NCI-H82 treated with DMSO at 0.1 percent for 48 hours (cell line): ENCODE data around the gene IFT27.
"Not testable (repeated sequence)": the region's sequence is repeated elsewhere in the genome, so short reads cannot be mapped to it uniquely, and the experiment has no call there.

Source experiments
- DNase-seq: peaks from one replicate; lab custom pipeline; 2025; ENCODE audit not compliant: unreplicated experiment; lab: John Stamatoyannopoulos, UW

Gene IFT27

DNA sequence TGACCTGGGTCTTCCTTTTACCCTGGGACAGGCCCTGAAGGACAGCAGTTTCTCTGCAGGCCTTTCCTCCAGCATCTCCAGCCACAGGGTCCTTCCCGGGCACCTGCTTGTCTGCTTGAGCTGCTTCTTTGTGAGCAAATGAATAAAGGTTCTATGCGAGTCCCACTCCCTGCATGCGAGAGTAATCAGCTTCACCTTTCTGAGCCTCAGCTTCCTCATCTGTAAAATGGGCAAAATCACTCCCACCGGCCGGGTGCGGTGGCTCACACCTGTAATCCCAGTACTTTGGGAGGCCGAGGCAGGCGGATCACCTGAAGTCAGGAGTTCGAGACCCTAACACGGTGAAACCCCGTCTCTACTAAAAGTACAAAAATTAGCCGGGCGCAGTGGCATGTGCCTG lies 31.1 kb downstream of the IFT27 start:
- DNase-seq, result no peak

DNA sequence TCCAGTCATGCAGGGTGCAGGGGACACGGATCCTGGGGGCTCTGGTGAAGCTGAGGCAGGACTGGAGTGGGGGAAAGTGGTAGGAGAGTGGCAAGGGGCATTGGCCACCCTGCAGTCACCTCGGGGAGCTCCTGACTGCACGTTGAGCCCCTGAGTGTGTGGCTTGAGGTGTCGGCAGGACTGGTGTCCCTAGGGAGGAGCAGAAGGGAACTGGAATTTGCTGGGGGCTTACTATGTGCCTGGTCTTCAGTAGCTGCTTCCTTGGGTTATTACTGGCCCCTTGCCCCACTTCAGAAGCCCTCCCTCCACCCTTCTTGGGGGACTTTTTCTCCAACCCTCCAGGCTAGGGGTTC lies 31.5 kb downstream of the IFT27 start:
- no peak for DNase-seq

DNA sequence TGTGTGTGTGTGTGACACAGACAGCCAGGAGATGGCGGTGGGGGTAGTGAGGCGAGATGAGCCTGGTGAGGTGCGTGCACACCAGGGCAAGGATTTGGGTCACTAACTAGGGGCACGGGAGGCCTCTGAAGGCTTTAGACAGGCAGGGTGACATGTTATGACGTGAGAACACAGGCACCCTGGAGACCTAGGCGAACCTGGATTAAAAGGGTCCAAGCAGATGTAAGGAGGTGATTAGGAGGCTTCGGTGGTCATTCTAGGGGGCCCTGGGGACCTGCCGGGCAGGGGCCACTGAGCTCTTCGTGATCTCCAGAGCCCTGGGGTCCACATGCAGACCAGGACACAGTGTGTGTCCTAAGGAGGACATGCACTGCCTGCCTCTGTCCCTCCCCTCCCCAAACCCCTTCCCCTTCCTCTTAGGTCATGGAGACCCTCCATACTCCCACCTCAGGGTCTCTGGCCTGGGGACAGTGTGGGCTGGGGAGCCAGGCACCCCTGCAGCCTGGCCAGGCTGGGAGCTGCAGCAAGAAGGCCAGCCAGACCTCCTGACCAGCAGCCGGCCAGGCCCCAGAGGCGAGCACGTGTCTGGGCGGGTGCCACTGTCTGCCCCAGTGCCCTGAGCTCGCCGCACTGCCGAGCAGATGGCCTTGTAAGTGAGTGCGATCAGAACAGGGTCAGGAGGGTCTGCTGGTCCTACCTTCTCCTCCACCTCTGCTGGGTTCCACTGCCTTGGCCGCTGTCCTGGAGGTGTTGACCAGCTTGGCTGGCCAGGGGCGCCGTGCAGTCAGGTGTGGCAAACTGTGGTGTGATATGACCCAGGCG lies 32.1 kb downstream of the IFT27 start:
- DNase-seq, result no peak

DNA sequence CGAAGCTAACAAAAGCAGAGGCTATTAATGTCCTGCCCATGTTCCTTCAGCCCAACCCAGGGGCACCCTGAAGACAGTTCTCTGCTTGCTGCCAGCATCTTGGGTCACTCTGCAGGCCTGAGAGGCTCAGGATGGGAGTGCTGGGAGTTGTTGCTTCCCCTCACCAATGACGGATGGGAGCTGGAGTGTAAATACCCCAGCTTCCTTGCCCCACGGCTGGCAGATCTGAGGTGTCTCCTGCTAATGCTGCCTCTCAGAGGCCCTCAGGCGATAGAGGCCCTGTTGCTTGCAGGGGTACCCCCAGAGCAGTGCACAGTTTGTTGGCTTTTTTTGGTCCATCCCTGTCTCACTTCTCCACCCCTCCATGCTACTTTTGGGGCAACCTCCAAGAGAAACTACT lies 32.9 kb downstream of the IFT27 start:
- DNase-seq, result no peak

DNA sequence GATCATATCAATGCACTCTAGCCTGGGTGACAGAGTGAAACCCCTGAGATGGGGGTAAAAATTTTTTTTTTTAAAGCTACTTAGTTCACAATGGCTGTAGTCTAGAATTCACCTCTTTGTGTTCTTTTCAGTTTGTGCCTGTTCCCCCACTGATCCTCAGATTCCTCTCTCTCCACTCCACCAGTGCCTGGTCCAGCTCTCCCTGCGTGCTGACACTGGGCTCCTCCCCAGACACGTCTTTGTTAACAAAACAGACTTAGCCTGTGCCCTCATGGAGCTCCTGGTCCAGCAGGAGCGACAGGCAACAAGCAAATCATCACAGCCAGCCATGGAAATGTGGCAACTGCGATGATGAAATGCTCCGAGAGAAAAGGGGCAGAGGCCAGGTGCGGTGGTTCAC lies 34.0 kb downstream of the IFT27 start:
- DNase-seq, result no peak

DNA sequence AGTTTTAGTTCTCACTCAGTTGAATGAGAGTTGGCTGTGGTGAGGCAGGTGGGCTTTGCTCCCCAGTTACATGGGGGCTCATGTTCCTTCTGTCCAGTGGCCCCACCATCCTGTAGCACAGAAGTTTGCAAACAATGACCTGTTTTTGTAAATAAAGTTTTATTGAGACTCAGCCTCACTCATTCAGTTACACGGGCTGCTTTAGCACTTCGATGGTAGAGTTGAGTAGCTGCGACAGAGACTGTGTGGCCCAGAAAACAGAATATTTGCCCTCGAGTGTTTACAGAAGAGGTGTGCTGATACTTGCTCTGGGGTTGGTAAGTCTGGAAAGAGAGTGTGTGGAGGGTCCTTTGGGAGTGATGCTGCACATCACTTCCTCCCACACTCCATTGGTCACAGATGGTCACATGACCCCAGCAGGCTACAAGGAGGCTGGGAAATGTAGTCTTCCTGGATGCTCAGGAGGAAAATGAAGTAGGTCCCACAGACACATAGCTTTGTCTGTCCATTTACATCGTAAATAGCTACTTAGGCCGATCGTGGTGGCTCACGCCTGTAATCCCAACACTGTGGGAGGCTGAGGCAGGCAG lies 34.6 kb downstream of the IFT27 start:
- no peak for DNase-seq

DNA sequence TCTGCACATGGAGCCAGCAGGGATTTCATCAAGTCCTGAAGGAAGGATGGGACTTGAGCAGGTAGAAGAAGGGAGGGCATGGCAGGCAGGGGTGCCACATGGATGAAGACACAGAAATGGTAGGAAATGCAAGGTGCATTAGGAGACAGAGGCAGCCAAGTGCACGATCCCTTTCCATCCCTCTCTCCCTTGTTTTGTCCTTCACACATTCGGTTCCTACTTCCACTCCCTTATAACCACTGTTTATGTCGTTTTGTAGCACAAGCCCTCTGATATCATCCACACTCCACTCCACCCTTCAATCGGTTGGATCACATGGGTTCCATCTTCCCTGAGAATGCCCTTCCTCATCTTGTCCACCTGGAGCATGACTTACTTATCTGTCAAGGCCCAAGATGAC lies 35.2 kb downstream of the IFT27 start:
- no peak for DNase-seq

DNA sequence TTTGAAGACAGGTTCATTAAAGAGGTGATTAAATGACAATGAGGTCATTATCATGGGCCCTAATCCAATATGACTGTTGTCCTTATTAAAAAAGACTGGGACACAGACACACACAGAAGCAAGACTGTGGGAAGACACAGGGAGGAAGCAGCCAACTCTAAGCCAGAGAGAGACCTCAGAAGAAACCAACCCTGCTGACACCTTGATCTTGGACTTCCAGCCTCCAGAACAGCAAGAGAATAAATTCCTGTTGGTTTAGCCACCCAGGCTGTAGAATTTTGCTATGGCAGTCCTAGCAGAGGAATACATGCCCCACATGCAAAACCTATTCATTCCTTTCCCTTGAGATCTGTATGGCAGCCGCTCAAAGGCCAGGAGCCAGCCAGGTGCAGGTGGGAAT lies 36.7 kb downstream of the IFT27 start:
- DNase-seq, result no peak

DNA sequence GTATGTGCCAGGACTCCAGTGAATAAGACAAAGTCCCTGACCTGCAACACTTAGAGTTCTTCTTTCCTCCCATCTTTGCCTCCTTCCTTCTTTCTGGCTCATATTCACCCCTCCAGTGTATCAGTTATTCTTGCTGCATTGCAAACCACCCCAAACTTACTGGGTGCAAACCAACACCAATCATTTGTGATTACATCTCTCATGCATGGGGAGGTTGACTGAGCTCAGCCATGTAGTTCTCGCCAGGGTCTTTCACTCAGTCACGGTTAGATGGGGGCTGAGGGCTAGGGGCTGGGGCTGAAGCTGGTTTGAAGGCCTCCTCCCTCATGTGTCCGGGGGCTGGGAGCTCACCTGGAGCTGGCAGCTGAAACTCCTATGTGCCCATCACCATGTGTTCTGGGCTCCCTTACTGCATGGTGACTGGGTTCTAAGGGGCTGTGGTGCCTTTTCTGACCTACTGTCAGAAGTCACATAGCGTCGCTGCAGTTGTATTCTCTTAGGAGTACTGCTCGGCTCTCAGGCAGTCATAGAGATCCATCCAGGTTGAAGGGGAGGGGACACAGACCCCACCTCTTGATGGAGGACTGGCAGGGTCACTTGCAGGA lies 37.4 kb downstream of the IFT27 start:
- no peak for DNase-seq

DNA sequence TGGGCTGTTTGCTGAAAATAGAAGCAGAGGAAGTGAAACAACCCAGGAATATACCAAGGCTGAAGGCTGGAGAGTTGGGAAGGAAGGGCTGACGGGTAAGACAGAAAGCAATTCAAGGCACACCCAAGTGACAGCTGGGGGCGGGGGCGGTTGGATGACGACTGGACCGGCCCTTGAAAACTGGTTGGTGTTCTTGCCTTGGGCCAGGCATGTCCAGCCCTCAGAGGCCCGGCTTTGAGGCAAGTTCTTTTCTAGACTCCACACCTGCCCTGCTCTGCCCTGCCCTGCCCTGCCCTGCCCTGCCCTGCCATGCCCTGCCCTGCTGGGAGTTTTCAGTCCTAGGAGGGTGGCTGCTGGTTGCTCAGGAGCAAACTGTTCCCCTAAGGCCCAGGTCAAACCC lies 38.1 kb downstream of the IFT27 start:
- no peak for DNase-seq

DNA sequence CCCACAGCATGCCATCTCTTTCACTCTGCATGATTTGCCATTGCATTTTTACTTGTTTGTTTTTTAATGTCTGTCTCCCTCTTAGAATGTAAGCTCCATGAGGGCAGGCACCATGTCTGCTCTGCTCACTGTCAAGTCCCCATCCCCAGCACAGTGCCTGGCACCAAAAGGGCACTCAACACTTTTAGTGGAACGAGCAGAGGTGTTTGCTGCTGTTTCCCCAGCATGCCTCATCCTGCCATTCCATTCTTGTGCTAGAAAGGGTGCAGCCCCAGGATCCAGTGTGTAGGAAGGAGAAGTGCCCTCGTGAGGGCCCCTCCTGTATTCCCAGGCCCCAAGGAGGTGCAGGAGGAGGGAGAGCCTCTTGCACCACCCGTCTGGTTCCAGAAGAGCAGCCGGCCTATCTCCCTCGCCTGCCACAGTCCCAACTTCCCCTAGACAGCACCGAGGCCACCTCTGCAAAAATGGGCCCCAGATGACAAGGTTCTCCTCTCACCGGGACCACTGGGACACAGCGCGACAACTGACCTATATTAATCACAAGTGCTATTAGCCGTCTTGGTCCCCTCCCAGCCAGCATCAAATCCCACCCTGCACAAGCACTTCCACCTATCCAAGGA lies 39.1 kb downstream of the IFT27 start:
- no peak for DNase-seq

DNA sequence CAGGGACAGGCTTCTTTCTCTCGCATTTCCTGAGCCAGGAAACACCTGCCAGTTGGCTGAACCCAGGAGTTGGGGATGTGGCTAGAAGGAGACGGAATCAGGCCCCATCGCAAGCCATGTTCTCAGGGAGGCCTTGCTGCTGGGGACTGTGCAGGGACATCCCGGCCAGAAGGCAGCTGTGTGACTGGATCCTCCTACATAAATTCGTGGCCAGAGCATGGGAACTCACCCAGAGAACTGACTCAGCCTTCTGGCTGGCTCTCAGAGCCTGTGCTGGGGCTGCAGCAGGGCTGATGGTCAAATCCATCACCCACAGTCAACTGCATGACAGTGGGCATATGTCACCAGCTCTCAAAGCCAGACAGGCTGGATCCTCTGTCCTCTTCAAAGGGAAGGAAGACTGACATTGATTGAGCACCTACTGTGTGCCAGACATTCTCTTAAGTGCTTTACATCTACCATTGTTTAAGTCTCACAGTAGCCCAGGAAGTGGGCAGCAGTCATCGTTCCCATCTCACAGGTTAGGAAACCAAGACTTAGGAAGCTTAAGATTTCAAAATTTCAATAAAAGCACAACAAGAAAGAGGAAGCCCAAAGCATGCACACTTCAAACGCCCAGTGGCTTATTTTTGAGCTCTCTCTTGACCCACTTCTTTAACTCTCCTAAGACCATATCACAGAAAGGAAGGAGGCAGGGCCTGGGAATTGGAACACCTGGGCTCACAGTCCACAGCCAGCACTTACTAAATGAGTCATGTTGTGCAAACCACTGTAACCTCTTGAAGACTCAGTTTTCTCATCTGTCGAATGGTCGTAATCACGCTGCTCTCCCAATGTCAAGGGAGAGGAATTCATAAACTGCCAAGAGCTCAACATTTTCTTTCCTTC lies 41.5 kb downstream of the IFT27 start:
- no peak for DNase-seq

DNA sequence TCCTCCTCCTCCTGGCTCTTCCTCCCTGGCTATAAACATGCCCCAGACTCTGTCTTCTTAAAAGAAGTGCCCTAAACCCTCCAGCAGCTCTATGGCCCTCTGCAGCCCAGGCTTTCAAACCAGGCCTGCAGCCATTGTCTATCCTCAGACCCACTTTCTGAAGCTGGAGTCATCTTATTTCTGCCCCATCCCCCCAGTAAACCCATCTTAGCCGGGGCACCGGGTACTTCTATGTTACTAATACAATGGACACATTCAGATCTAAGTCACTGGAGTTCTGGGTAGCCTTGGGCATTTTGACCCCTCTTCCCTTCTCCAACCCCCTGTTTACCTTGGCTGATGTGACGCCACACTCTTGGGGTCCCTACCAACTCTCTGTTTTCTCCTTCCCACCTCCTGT lies 42.6 kb downstream of the IFT27 start:
- DNase-seq, result no peak

DNA sequence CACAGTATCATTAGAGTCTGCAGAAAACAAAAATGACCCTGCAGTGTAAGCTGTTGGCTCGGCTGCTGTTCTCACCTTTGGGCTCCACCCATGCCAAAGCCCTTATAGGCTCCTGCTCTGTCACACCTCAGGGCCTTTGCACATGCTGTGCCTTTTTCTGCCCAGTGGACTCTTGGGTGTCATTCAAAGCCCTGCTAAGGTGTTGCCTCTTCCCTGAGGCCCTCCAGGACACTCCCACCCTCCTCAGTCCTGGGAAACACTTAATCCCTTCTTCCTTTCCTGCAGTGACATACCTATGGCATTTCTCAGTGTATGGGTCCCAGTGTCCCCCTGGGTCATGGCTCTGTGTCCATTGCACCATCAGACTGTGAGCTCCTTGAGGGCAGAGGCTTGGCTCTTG lies 43.3 kb downstream of the IFT27 start:
- DNase-seq, result no peak

DNA sequence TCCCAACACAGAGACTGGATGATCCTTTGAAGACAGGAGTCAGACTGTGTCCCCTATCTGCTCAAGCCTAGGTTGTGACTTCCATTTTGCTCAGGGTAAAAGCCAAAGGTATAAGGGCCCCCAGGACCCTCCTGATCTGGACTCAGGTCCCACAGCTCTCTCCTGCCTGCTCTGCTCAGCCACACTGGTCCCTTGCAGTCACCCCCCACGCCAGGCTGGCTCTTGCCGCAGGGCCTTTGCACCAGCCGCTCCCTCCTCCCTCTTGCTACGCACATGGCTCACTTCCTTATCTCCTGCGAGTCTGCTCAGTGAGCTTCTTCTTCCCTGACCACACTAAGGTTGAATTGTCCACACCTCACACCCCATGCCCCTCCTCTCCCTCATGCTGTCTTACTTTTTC lies 44.0 kb downstream of the IFT27 start:
- no peak for DNase-seq

DNA sequence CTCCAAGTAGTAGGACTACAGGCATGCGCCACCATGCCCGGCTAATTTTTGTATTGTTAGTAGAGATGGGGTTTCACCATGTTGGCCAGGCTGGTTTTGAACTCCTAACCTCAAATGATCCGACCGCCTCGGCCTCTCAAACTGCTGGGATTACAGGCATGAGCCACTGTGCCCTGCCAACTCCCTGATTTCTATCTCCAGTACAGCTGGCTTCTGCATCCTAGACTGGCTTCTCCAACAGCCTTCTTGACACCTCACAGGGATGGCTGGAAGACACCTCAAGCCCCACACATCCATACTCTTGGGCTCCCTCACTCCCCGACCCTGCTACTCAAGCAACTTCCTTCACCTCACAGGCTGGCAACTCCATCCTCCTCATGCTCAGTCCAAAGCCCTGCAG lies 44.6 kb downstream of the IFT27 start:
- not testable (repeated sequence) for DNase-seq

DNA sequence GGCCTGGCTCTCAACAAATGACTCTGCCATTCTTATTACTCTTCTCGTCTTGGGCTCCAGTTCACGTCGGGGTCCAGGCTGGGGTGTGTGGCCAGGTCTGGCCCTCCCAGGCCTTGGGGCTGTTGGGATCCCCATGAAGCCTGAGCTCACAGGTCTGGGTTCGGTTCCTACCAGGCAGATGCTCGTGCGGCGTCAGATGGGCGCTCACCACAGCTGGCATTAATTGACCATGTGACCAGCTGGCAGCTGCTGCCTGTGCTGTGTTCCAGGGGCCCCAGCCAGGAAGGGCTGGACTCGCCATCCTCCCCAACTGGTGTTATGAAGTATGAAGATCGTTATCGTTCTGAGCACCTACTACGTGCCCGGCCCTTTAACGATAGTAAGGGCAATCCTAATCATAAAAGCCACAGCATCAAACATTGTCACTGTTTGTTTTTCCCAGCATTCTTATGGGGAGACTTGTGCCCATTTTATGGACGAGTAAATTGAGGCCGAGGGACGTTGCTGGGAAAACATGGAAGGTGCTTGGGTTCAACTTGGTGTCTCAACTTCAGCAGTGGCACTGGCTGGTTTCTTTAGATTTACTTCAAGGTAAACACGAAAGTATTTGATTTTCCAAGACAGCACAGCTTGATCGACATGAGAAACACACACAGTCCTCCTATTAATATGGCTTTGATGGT lies 45.6 kb downstream of the IFT27 start:
- DNase-seq, result no peak

DNA sequence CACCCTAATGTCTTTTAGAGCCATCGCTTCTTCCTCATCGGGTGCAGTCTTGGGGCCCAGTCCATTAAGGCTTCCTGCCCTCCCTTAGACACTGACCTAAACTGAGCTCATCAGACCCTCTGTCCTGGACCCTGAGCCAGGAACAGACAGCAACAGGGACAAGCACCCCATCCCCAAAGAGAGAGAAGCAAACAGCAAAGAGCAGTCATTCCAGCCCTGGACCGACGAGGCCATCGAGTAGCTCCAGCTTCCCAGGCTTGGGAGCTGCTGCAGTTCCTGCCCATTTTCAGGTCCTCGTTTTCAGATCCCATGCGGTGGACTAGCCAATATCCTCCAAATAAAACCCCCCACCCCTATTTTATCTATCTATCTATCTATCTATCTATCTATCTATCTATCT lies 46.6 kb downstream of the IFT27 start:
- DNase-seq, result no peak

DNA sequence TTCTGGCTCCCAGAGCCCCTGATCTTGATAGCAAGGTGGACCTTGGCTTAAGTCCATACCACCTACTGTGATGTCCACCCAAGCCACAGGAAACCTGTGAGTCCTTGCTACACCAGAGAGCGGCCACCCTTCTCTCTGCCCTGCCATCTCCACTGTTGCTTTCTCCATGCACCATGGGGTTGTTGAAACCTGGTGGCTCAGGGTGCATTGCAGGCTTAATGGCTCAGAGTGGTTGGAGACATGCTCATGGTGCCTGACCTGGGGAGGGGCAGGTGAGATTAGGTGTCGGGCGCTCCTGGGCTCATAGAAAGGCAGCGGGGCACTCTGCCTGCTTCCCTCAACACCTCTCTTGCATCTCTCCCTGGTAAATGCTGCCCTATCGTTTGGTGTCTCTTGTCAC lies 47.4 kb downstream of the IFT27 start:
- DNase-seq, result no peak

DNA sequence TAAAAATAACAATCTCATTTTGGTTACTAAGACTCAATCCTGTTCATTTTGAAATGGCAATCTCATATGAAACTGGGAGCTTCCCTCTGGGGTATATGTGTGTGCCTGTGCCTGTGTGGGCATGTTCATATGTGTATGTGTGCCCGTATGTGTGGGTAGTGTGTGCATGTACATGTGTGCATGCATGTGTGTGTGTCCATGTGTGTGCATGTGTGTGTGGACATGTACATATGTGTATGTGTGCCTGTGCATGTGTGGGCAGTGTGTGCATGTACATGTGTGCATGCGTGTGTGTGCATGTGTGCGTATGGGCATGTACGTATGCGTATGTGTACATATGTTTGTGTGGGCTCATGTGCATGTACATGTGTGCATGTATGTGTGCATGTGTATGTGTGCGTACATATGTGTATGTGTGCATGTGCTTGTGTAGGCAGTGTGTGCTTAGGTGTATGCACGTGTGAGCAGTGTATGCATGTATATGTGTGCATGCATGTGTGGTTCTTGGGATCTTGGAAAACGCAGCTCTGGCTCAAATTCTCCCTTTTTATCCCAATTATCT lies 47.9 kb downstream of the IFT27 start:
- DNase-seq, result no peak
